CD14-positive monocyte (primary cell): ENCODE results near the gene SDF4. TPM values are rescaled to one million over a fixed set of nuclear protein-coding genes. Genes with fewer than 3 reads are reported as not detected.
A peak's percentile ranks its signal among the peaks of the same experiment; 100 is the strongest.

Experiments
- DNase-seq, 3 donors: peaks; one replicate each; pipeline ENCODE4 v3.0.0-alpha.2; 2011 to 2022
- H2AFZ ChIP-seq: 2 replicates; pipeline ENCODE4 v1.6.0; 2012; ENCODE audit warnings: mild to moderate bottlenecking, low read depth, low read length, inconsistent platforms; ENCODE audit not compliant: insufficient read depth, poor library complexity, severe bottlenecking
- H3K27ac ChIP-seq, 2 donors: 1 replicate in 1 of 2; 2 replicates in 1 of 2; pipeline ENCODE4 v1.5.1; 2012 to 2013; ENCODE audit warnings: low read length in 2 of 2, control low read depth in 1 of 2, inconsistent platforms in 1 of 2, low read depth in 1 of 2, mild to moderate bottlenecking in 1 of 2
- H3K27me3 ChIP-seq, 2 donors: one replicate each; pipeline versions ENCODE4 v1.6.0 to v1.6.1; 2011 to 2013; ENCODE audit warnings: low read length in 2 of 2; ENCODE audit not compliant: control insufficient read depth in 2 of 2, insufficient read depth in 2 of 2
- H3K36me3 ChIP-seq, 2 donors: replicated peaks in 1 of 2; 1 replicate in 1 of 2; 2 replicates in 1 of 2; pipeline versions ENCODE4 v1.5.1 to v1.6.1; 2012 to 2013; ENCODE audit warnings: low read length in 2 of 2, control low read depth in 1 of 2, inconsistent platforms in 1 of 2, mild to moderate bottlenecking in 1 of 2; ENCODE audit not compliant: insufficient read depth in 2 of 2, control insufficient read depth in 1 of 2
- H3K4me1 ChIP-seq, 2 donors: 1 replicate in 1 of 2; 2 replicates in 1 of 2; pipeline versions ENCODE4 v1.5.1 to v1.6.1; 2012 to 2013; ENCODE audit warnings: low read length in 2 of 2, control low read depth in 1 of 2, inconsistent platforms in 1 of 2, mild to moderate bottlenecking in 1 of 2, moderate library complexity in 1 of 2; ENCODE audit not compliant: insufficient read depth in 2 of 2, control insufficient read depth in 1 of 2
- H3K4me2 ChIP-seq: replicated peaks from 2 replicates; pipeline ENCODE3; 2012; ENCODE audit warnings: low read length, moderate library complexity, mild to moderate bottlenecking; ENCODE audit not compliant: poor library complexity, severe bottlenecking; ENCODE audit errors: extremely low read depth
- H3K4me3 ChIP-seq, 3 experiments: fragments of 200-600 bp in 1 of 3; sonication (generic) in 1 of 3; replicated peaks in 1 of 3; 1 replicate in 2 of 3; 2 replicates in 1 of 3; pipeline ENCODE4 v1.5.1; 2011 to 2013; ENCODE audit warnings: low read length in 3 of 3, mild to moderate bottlenecking in 3 of 3, control low read depth in 2 of 3, low read depth in 2 of 3, inconsistent platforms in 1 of 3, moderate library complexity in 1 of 3
- H3K79me2 ChIP-seq: 2 replicates; pipeline ENCODE4 v1.6.0; 2012; ENCODE audit warnings: mild to moderate bottlenecking, control low read depth, inconsistent platforms, low read length, moderate library complexity; ENCODE audit not compliant: insufficient read depth
- H3K9ac ChIP-seq: 2 replicates; pipeline ENCODE4 v1.6.0; 2017; ENCODE audit warnings: low read length, mild to moderate bottlenecking; ENCODE audit not compliant: insufficient read depth, poor library complexity, severe bottlenecking
- H3K9me3 ChIP-seq, 2 donors: replicated peaks in 1 of 2; 1 replicate in 1 of 2; 2 replicates in 1 of 2; pipeline versions ENCODE4 v1.5.1 to v1.6.1; 2012 to 2013; ENCODE audit warnings: low read length in 2 of 2, control low read depth in 1 of 2; ENCODE audit not compliant: control insufficient read depth in 1 of 2, insufficient read depth in 1 of 2
- H4K20me1 ChIP-seq: 2 replicates; pipeline ENCODE4 v1.6.0; 2012; ENCODE audit warnings: mild to moderate bottlenecking, low read length, control low read depth, moderate library complexity; ENCODE audit not compliant: insufficient read depth
- H3K27ac Mint-ChIP-seq, 7 donors: one replicate each; pipeline ENCODE4 v1.8.0; 2020; ENCODE audit warnings: mild to moderate bottlenecking in 7 of 7, mixed read lengths in 7 of 7, moderate library complexity in 6 of 7, inconsistent platforms in 2 of 7
- H3K27me3 Mint-ChIP-seq, 3 donors: one replicate each; pipeline ENCODE4 v1.8.0; 2021 to 2022; ENCODE audit warnings: low read depth in 3 of 3, mild to moderate bottlenecking in 3 of 3, mixed read lengths in 3 of 3, moderate library complexity in 3 of 3, inconsistent platforms in 1 of 3
- H3K36me3 Mint-ChIP-seq, 2 donors: one replicate each; pipeline ENCODE4 v1.8.0; 2020; ENCODE audit warnings: mixed read lengths in 2 of 2, inconsistent platforms in 1 of 2, mild to moderate bottlenecking in 1 of 2
- H3K4me1 Mint-ChIP-seq: one replicate; pipeline ENCODE4 v1.8.0; 2020; ENCODE audit warnings: mild to moderate bottlenecking, mixed read lengths
- H3K4me3 Mint-ChIP-seq, 2 donors: one replicate each; pipeline ENCODE4 v1.8.0; 2020; ENCODE audit warnings: mild to moderate bottlenecking in 2 of 2, mixed read lengths in 2 of 2, moderate library complexity in 1 of 2
- H3K9me3 Mint-ChIP-seq, 7 donors: one replicate each; pipeline ENCODE4 v1.8.0; 2020 to 2022; ENCODE audit warnings: mixed read lengths in 7 of 7, mild to moderate bottlenecking in 6 of 7, moderate library complexity in 6 of 7, inconsistent platforms in 2 of 7
- CTCF ChIP-seq: fragments of 200-600 bp; IDR thresholded peaks from one replicate; pipeline ENCODE4 v1.8.0; 2022; ENCODE audit warnings: antibody characterized with exemption, mild to moderate bottlenecking
- WGBS: methylation state at CpG from one replicate; pipeline ENCODE4 v1.1.5; 2013; ENCODE audit warnings: missing lambda C conversion rate; ENCODE audit not compliant: insufficient coverage; 5-methylcytosine and 5-hydroxymethylcytosine counted together
- intact Hi-C, 2 donors: fragments of 100-400 bp; cut with micrococcal nuclease; formaldehyde crosslinking; loops; one replicate each; pipeline versions ENCODE4 v1.15.0 to v1.15.1; 2023
- polyA plus RNA-seq, 3 donors: library from polyadenylated mRNA; depleted of rRNA in 1 of 3; unstranded in 2 of 3; stranded (reverse) in 1 of 3; fragments of 300-500 nt in 2 of 3; fragments of >200 nt in 1 of 3; fragmentation: Illumina TruSeq in 2 of 3; gene quantifications; 1 replicate in 2 of 3; 2 replicates in 1 of 3; pipeline ENCODE4 v1.2.3, GENCODE V29; 2012 to 2021

The SDF4 gene
- polyA plus RNA-seq, 3 donors = 81.7 to 98.9 (median 89.0) TPM

DNA sequence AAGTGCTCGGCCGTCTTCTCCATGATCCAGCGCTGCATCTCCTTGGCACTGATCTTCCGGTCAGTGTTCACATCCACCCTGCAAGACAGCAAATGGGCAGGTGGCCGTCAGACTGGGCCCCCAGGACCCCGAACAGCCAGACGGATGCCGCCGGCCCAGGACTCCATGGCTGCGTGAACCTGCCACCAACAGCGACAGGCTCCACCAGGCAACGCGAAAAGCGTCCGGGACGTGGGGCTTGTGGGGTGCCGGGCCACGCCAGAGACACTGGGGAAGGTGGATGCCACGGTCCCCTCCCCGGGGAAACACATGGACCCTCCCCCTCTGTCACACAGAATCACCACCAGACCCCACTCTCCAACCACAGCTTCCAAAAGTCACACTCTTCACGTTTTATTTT lies 7.9 kb downstream of the SDF4 start:
- Histone ChIP-seq H3K27ac (no peak overlapping the region), H3K27me3 (no peaks in the 10 kb centered on the region), H2AFZ (no peak overlapping the region), H4K20me1 (peaks cover 90% of the 10 kb centered on the region), H3K9me3 (no peaks in the 10 kb centered on the region), H3K4me3 (no peak overlapping the region), H3K9ac (no peak overlapping the region), H3K4me1 (no peaks in the 10 kb centered on the region), H3K79me2 (peaks cover 47% of the 10 kb centered on the region), H3K4me2 (no peak overlapping the region), H3K36me3 (peaks cover 88 to 99% of the 10 kb centered on the region in 2 donors)
- no peaks in the 10 kb centered on the region for H3K27me3 Mint-ChIP-seq
- H3K4me3 Mint-ChIP-seq = no peak overlapping the region
- H3K27ac Mint-ChIP-seq = no peak overlapping the region
- no peak for TF ChIP-seq CTCF
- intact Hi-C loops = no loop called here
- peaks cover 0 to 2% (median 0%) of the 10 kb centered on the region in 7 donors for H3K9me3 Mint-ChIP-seq
- DNase-seq = no peak
- WGBS = 96% methylated on average over 20 of the region's 21 CpGs
- H3K36me3 Mint-ChIP-seq = peaks cover 59 to 85% of the 10 kb centered on the region in 2 donors
- H3K4me1 Mint-ChIP-seq = no peaks in the 10 kb centered on the region

DNA sequence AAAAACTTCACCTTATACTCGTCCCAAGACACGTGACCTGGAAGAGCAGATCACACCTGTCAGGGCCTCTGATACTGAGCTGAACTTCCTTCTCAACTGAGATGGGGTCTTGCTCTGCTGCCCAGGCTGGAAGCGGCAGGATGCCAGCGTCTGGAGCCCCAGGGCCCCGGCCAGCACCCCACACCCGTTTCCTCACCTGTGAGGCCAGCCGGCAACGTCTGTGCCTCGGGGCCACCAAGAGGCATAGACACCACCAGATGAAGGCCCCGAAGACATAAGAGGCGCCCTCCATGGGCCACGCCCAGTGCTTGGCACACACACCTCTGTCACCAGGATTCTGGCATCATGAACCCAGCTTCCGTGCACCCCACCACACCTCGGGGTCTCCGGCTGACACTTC lies 8.5 kb downstream of the SDF4 start:
- Mint-ChIP-seq H3K4me1 (no peaks in the 10 kb centered on the region), H3K27ac (peak overlapping the region in 1 of 7 donors; percentile 32), H3K9me3 (peaks cover 0 to 2% (median 0%) of the 10 kb centered on the region in 7 donors), H3K36me3 (peaks cover 63 to 85% of the 10 kb centered on the region in 2 donors), H3K27me3 (no peaks in the 10 kb centered on the region), H3K4me3 (no peak overlapping the region)
- no peak overlapping the region for H3K27ac ChIP-seq
- H3K4me1 ChIP-seq = no peaks in the 10 kb centered on the region
- no peak overlapping the region for H3K9ac ChIP-seq
- no peak overlapping the region for H2AFZ ChIP-seq
- peaks cover 86% of the 10 kb centered on the region for H4K20me1 ChIP-seq
- H3K79me2 ChIP-seq = peaks cover 41% of the 10 kb centered on the region
- no peak overlapping the region for H3K4me2 ChIP-seq
- WGBS = over 99% methylated on average over 13 of the region's 15 CpGs
- no peak for DNase-seq
- no peak for TF ChIP-seq CTCF
- no peaks in the 10 kb centered on the region for H3K27me3 ChIP-seq
- no peak overlapping the region for H3K4me3 ChIP-seq
- no peaks in the 10 kb centered on the region for H3K9me3 ChIP-seq
- intact Hi-C loops = no loop called here
- peaks cover 88 to 99% of the 10 kb centered on the region in 2 donors for H3K36me3 ChIP-seq
